ENCODE results near the gene GCK.

- TF ChIP-seq CTCF (IDR thresholded peaks at IDR 0.05) (no peak), POLR2A (IDR thresholded peaks at IDR 0.05) (no peak)
These were observed 36.5 kb upstream of the GCK start for GRCh38 chr7:44225566-44226395.

Measured in heart left ventricle (tissue), 13 donors.